ENCODE results near the gene KCNH2.

DNA sequence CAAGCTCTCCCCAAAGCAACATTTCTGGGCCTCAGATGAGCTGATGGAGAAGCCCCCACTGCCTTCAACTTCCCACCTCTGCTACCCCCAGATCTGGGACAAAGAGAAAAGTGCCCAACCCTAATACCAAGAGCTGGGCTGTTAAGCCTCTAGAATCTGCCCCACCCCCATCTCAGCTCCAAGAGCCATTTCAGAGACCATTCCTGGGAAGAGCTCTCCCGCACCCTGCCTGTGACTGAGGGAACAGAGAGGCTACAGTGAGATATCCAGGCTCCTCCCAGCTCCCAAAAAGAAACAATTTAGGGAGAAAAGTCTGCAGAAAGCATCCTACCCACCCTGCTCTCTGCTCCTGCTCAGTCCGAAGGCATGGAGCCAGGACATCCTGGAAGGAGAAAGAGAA lies 2.5 kb upstream of the KCNH2 start:
- TF ChIP-seq CTCF (IDR thresholded peaks at IDR 0.05; ENCODE audit: control extremely low read depth in 1 of 3, insufficient read depth in 1 of 3, low read depth in 1 of 3, low read length in 3 of 3) (peak in 2 of 3 experiments; percentile 50 to 63; a peak in 3 of 4 replicates), SP2 (IDR thresholded peaks at IDR 0.05; ENCODE audit: low read length) (no peak), POLR2A (IDR thresholded peaks at IDR 0.05; ENCODE audit: control extremely low read depth in 1 of 2, low read depth in 2 of 2, low read length in 2 of 2) (no peak), KDM5A (IDR thresholded peaks at IDR 0.05; ENCODE audit: low read length) (no peak), GTF2F1 (IDR thresholded peaks at IDR 0.05; ENCODE audit: borderline replicate concordance, low read depth, low read length) (no peak), RAD21 (IDR thresholded peaks at IDR 0.05 in 1 of 2, conservative IDR thresholded peaks at IDR 0.05 in 1 of 2; ENCODE audit: low read depth in 2 of 2, low read length in 2 of 2) (peak; percentile 68 to 80), RNF2 (IDR thresholded peaks at IDR 0.05; ENCODE audit: borderline replicate concordance, low read depth, low read length, missing control alignments, poor library complexity, severe bottlenecking) (no peak), JUND (IDR thresholded peaks at IDR 0.05; ENCODE audit: low read length) (no peak), TEAD4 (IDR thresholded peaks at IDR 0.05; ENCODE audit: low read depth, low read length) (no peak), BRCA1 (IDR thresholded peaks at IDR 0.05; ENCODE audit: low read depth, low read length) (no peak), EZH2 (IDR thresholded peaks at IDR 0.05; ENCODE audit: low read depth, low read length, severe bottlenecking) (no peak), CHD2 (IDR thresholded peaks at IDR 0.05; ENCODE audit: low read length) (no peak)
- TF ChIP-seq, protein P1, sequence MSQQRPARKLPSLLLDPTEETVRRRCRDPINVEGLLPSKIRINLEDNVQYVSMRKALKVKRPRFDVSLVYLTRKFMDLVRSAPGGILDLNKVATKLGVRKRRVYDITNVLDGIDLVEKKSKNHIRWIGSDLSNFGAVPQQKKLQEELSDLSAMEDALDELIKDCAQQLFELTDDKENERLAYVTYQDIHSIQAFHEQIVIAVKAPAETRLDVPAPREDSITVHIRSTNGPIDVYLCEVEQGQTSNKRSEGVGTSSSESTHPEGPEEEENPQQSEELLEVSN (IDR thresholded peaks at IDR 0.05) = no peak

Data from H1 (cell line).